ENCODE results near the gene TAS2R9. TPM values are rescaled to one million over a fixed set of nuclear protein-coding genes. Genes with fewer than 3 reads are reported as not detected.

The TAS2R9 gene
- total RNA-seq, 1 donor from 2014 or later = not detected

DNA sequence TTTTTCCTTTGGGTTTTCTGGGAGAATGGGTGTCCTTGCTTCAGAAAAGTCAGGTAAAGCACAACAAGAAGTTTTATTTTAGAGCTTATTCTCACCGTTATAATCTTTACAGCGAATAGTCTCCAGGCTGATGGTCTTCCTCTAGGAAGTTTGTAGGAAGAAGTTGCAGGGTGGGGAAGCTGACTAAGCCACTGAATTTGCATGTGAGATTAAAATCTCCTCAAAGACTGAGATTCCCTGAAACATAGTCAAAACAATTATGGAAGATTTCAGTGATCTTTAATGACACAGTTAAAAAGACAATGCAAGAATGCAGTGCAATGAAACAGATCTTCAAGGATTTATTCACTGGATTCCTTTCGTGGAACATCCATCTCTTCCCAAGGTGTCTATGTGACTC, 15.0 kb upstream of the TAS2R9 start:
- TF ChIP-seq, protein P1, sequence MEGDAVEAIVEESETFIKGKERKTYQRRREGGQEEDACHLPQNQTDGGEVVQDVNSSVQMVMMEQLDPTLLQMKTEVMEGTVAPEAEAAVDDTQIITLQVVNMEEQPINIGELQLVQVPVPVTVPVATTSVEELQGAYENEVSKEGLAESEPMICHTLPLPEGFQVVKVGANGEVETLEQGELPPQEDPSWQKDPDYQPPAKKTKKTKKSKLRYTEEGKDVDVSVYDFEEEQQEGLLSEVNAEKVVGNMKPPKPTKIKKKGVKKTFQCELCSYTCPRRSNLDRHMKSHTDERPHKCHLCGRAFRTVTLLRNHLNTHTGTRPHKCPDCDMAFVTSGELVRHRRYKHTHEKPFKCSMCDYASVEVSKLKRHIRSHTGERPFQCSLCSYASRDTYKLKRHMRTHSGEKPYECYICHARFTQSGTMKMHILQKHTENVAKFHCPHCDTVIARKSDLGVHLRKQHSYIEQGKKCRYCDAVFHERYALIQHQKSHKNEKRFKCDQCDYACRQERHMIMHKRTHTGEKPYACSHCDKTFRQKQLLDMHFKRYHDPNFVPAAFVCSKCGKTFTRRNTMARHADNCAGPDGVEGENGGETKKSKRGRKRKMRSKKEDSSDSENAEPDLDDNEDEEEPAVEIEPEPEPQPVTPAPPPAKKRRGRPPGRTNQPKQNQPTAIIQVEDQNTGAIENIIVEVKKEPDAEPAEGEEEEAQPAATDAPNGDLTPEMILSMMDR (IDR thresholded peaks at IDR 0.05; ENCODE audit: partially characterized antibody, unreplicated experiment) = no peak
- H3K9me3 Mint-ChIP-seq (ENCODE audit: unreplicated experiment) = no peaks in the 10 kb centered on the region
- H3K4me1 Mint-ChIP-seq (ENCODE audit: low read depth, unreplicated experiment) = no peaks in the 10 kb centered on the region

DNA sequence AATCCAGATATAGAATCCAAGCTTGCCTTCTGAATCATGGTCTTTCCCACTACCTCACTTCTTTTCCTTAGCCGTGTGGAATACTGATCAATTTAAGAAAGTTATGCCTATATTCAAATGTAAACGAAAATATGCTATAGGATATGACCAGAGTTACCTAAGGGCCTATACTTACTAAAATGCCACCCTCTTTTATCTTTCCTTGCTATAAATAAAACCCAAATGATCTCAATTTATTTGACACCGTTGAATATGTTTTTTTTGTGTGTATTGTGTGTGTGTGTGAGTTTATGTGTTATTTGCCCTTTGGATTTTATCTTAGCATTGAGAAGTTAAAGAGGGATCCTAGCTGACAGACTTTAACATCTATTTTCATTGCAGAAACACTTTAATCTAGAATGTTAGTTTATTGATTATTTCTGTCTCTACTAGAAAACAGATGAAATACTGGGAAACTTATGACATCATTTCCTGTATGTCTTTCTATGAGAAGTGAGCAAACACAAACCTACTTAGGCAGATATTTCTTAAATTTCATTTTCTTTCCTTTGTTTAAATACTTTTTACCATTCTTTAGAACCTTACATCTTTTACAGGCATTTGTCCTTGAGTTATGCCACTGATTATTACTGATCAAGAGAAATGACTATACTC, 2.0 kb upstream of the TAS2R9 start:
- DNase-seq = no peak
- Mint-ChIP-seq H3K4me1 (ENCODE audit: low read depth, unreplicated experiment) (no peaks in the 10 kb centered on the region), H3K27ac (ENCODE audit: unreplicated experiment) (no peak overlapping the region), H3K9me3 (ENCODE audit: unreplicated experiment) (no peaks in the 10 kb centered on the region), H3K36me3 (ENCODE audit: unreplicated experiment) (no peaks in the 10 kb centered on the region), H3K4me3 (ENCODE audit: unreplicated experiment) (no peak overlapping the region), H3K27me3 (ENCODE audit: unreplicated experiment) (no peaks in the 10 kb centered on the region)
- TF ChIP-seq, protein P1 (IDR thresholded peaks at IDR 0.05; ENCODE audit: partially characterized antibody, unreplicated experiment) = no peak

More for the DNA sequence above, 15.0 kb upstream of the TAS2R9 start:
- H3K27me3 Mint-ChIP-seq (ENCODE audit: unreplicated experiment) = no peaks in the 10 kb centered on the region
- no peak overlapping the region for H3K27ac Mint-ChIP-seq (ENCODE audit: unreplicated experiment)
- H3K4me3 Mint-ChIP-seq (ENCODE audit: unreplicated experiment) = no peak overlapping the region
- no peaks in the 10 kb centered on the region for H3K36me3 Mint-ChIP-seq (ENCODE audit: unreplicated experiment)
- no peak for DNase-seq

DNA sequence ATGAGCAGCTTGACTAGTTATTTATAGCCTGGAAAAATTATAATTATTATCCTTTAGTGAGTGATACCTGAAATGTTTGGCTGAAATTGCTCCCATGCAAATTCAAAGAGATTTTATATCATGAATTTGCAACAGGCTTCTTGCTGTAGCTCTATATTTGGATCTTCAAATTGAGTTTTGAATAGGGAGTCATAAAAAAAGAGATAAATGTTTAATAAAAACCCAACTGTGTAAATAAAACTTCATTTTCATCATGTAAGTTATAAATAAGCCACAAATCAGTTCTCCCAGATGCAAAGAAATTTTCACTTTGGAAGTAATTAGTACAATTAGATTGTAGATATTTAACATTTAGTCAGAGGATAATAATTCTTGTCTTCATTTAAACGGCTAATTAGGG, 2.8 kb downstream of the TAS2R9 start, which contains the start of gene TAS2R8:
TAS2R8 (minus strand) TSS at position 101 of the 400 bp plus-strand sequence. CDS start 306 bp downstream, outside the sequence.
- H3K27ac Mint-ChIP-seq (ENCODE audit: unreplicated experiment) = no peak within 1 kb of the TSS
- no peaks in the 10 kb centered on the region for H3K9me3 Mint-ChIP-seq (ENCODE audit: unreplicated experiment)
- no peaks in the 10 kb centered on the region for H3K4me1 Mint-ChIP-seq (ENCODE audit: low read depth, unreplicated experiment)
- H3K27me3 Mint-ChIP-seq (ENCODE audit: unreplicated experiment) = no peaks in the 10 kb centered on the region
- TF ChIP-seq, protein P1 (IDR thresholded peaks at IDR 0.05; ENCODE audit: partially characterized antibody, unreplicated experiment) = no peak
- DNase-seq = no peak
- no peak within 1 kb of the TSS for H3K4me3 Mint-ChIP-seq (ENCODE audit: unreplicated experiment)
- H3K36me3 Mint-ChIP-seq (ENCODE audit: unreplicated experiment) = no peaks in the 10 kb centered on the region

DNA sequence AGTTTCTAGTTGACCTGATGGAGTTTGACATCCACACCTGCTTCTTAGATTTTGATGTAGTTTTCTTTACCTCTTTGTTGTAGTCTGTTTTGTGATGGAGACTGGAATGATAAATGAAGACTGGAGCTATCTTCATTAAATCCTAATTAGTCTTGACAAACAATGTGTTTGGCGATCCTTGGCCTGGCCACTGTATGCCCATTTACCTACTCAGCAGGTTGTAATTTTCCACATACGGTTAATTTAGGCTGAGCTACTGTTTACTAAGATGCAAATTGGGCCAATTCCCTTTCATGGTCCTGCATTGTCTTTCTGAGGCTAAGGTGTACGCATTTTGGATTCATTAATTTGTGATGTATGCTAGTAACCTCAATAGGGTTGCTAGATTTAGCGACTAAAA, 7.4 kb downstream of the TAS2R9 start, which contains the start of gene TAS2R7:
TAS2R7 (minus strand) TSS at position 41 of the 400 bp plus-strand sequence. CDS start 57 bp downstream, outside the sequence.
- Mint-ChIP-seq H3K4me3 (ENCODE audit: unreplicated experiment) (no peak within 1 kb of the TSS), H3K27me3 (ENCODE audit: unreplicated experiment) (no peaks in the 10 kb centered on the region), H3K36me3 (ENCODE audit: unreplicated experiment) (no peaks in the 10 kb centered on the region), H3K4me1 (ENCODE audit: low read depth, unreplicated experiment) (no peaks in the 10 kb centered on the region), H3K9me3 (ENCODE audit: unreplicated experiment) (peaks cover 1% of the 10 kb centered on the region), H3K27ac (ENCODE audit: unreplicated experiment) (no peak within 1 kb of the TSS)
- no peak for DNase-seq
- TF ChIP-seq, protein P1 (IDR thresholded peaks at IDR 0.05; ENCODE audit: partially characterized antibody, unreplicated experiment) = no peak

DNA sequence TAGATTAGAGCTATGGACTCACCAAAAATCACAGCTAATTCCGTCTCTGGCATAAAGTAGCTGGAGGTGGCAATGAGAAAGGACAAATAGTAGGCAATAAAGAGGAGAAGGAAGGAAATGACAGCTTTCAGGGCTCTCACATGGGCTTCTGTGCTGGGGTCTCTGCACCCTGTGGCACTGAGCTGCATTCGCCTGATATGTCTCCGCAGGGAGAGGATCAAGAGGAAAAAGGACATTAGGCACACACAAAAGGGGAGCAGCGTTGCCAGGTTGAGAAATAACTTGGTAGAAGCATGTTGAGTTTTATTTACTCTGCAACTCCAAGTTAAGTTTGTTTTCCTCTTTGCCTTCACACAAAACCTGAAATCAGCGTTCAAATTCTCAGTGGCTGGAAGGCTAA, 8.2 kb downstream of the TAS2R9 start:
- TF ChIP-seq, protein P1 (IDR thresholded peaks at IDR 0.05; ENCODE audit: partially characterized antibody, unreplicated experiment) = no peak
- Mint-ChIP-seq H3K36me3 (ENCODE audit: unreplicated experiment) (no peaks in the 10 kb centered on the region), H3K4me3 (ENCODE audit: unreplicated experiment) (no peak overlapping the region), H3K4me1 (ENCODE audit: low read depth, unreplicated experiment) (no peaks in the 10 kb centered on the region), H3K9me3 (ENCODE audit: unreplicated experiment) (peaks cover 1% of the 10 kb centered on the region), H3K27ac (ENCODE audit: unreplicated experiment) (no peak overlapping the region), H3K27me3 (ENCODE audit: unreplicated experiment) (no peaks in the 10 kb centered on the region)
- DNase-seq = no peak
